Smooth muscle cell (in vitro differentiated cells): ENCODE results near the gene NEU3. TPM values are rescaled to one million over a fixed set of nuclear protein-coding genes. Genes with fewer than 3 reads are reported as not detected.

Source experiments
- DNase-seq: peaks from one replicate; lab custom pipeline; 2025; ENCODE audit not compliant: unreplicated experiment; lab: John Stamatoyannopoulos, UW
- H2AFZ ChIP-seq: fragments of 200-600 bp; sonication (generic); 2 replicates; pipeline ENCODE4 v1.6.0; 2016; ENCODE audit warnings: antibody characterized with exemption, low read depth, mild to moderate bottlenecking
- H3F3A ChIP-seq: fragments of 200-600 bp; sonication (generic); 2 replicates; pipeline ENCODE4 v1.6.0; 2017; ENCODE audit warnings: antibody characterized with exemption, low read depth
- H3K27ac ChIP-seq: fragments of 200-600 bp; sonication (generic); 2 replicates; pipeline ENCODE4 v1.5.1; 2016; ENCODE audit warnings: low read depth, mild to moderate bottlenecking
- H3K27me3 ChIP-seq: fragments of 200-600 bp; sonication (generic); 2 replicates; pipeline ENCODE4 v1.6.1; 2016; ENCODE audit warnings: low read depth, mild to moderate bottlenecking
- H3K36me3 ChIP-seq: fragments of 200-600 bp; sonication (generic); 2 replicates; pipeline ENCODE4 v1.5.1; 2016; ENCODE audit warnings: low read depth
- H3K4me1 ChIP-seq: fragments of 200-600 bp; sonication (generic); 2 replicates; pipeline ENCODE4 v1.5.1; 2016; ENCODE audit warnings: low read depth
- H3K4me2 ChIP-seq: fragments of 200-600 bp; sonication (generic); 2 replicates; pipeline ENCODE4 v1.6.0; 2016; ENCODE audit warnings: mild to moderate bottlenecking
- H3K4me3 ChIP-seq: fragments of 200-600 bp; sonication (generic); 2 replicates; pipeline ENCODE4 v1.5.1; 2016; ENCODE audit warnings: mild to moderate bottlenecking
- H3K79me2 ChIP-seq: fragments of 200-600 bp; sonication (generic); 2 replicates; pipeline ENCODE4 v1.6.0; 2016; ENCODE audit warnings: low read depth, mild to moderate bottlenecking
- H3K9ac ChIP-seq: fragments of 200-600 bp; sonication (generic); 2 replicates; pipeline ENCODE4 v1.6.0; 2016; ENCODE audit warnings: low read depth
- H3K9me3 ChIP-seq: fragments of 200-600 bp; sonication (generic); replicated peaks from 2 replicates; pipeline ENCODE4 v1.5.1; 2016; ENCODE audit warnings: low read depth
- H4K20me1 ChIP-seq: fragments of 200-600 bp; sonication (generic); 2 replicates; pipeline ENCODE4 v1.6.0; 2016; ENCODE audit warnings: low read depth
- CTCF ChIP-seq: fragments of 200-600 bp; sonication (generic); IDR thresholded peaks from 2 replicates; pipeline ENCODE4 v1.5.1; 2017; ENCODE audit warnings: borderline replicate concordance, mild to moderate bottlenecking, antibody characterized with exemption; ENCODE audit not compliant: insufficient read depth, poor library complexity, severe bottlenecking
- WGBS: methylation state at CpG from one replicate; pipeline ENCODE4 v1.1.7; 2016; ENCODE audit warnings: low lambda C conversion rate; 5-methylcytosine and 5-hydroxymethylcytosine counted together
- polyA plus RNA-seq: library from polyadenylated mRNA; unstranded; fragments of >200 nt; fragmentation: Nextera tagmentation; extraction: Ambion mirVana; gene quantifications from 2 replicates; pipeline ENCODE4 v1.2.1, GENCODE V29; 2016
- total RNA-seq: library from RNA; depleted of rRNA; stranded (reverse); fragments of >200 nt; gene quantifications from 2 replicates; pipeline ENCODE4 v1.2.3, GENCODE V29; 2014

The NEU3 gene
- total and polyA plus RNA-seq, 2 experiments from 2014 or later = 3.9 to 5.0 TPM

DNA sequence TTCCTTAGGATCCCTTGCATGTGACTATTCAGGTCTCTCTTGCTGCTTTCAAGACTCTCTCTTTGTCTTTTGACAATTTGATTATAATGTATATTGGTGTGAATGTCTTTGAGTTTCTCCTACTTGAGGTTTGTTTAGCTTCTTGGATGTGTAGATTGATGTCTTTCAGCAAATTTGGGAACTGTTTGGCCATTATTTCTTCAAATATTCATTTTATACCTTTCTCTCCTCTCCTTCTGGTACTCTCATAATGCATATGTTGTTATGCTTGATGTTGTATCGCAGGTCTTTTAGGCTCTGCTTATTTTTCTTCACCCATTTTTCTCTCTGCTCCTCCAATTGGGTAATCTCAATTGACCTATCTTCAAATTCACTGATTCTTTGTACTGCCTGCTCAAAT, 63.7 kb downstream of the NEU3 start:
- DNase-seq = no peak
- no peaks in the 10 kb centered on the region for H3F3A ChIP-seq

GRCh38 chr11:75055511-75055910, 66.8 kb downstream of the NEU3 start:
- Histone ChIP-seq H3F3A (no peaks in the 10 kb centered on the region), H3K4me3 (no peak overlapping the region), H3K9me3 (no peaks in the 10 kb centered on the region), H4K20me1 (no peaks in the 10 kb centered on the region), H3K4me1 (no peaks in the 10 kb centered on the region), H3K9ac (no peak overlapping the region), H3K27me3 (peaks cover 3% of the 10 kb centered on the region), H3K27ac (no peak overlapping the region), H2AFZ (no peak overlapping the region), H3K36me3 (no peaks in the 10 kb centered on the region), H3K4me2 (no peak overlapping the region), H3K79me2 (no peaks in the 10 kb centered on the region)
- no peak for DNase-seq
- TF ChIP-seq CTCF = no peak
- 89% methylated on average over 6 of the region's 6 CpGs for WGBS

More for the DNA sequence above, 63.7 kb downstream of the NEU3 start:
- Histone ChIP-seq H2AFZ (no peak overlapping the region), H3K9ac (no peak overlapping the region), H3K27ac (no peak overlapping the region), H3K4me3 (no peak overlapping the region), H3K4me1 (no peaks in the 10 kb centered on the region), H3K79me2 (no peaks in the 10 kb centered on the region), H3K9me3 (no peaks in the 10 kb centered on the region), H4K20me1 (no peaks in the 10 kb centered on the region), H3K36me3 (no peaks in the 10 kb centered on the region), H3K4me2 (no peak overlapping the region), H3K27me3 (no peaks in the 10 kb centered on the region)
- WGBS = 95% methylated on average over 1 of the region's 1 CpG
- no peak for TF ChIP-seq CTCF

- no peaks in the 10 kb centered on the region for H3K4me1 ChIP-seq
- H3K27me3 ChIP-seq = peaks cover 3% of the 10 kb centered on the region
- no peaks in the 10 kb centered on the region for H3F3A ChIP-seq
- H3K36me3 ChIP-seq = no peaks in the 10 kb centered on the region
- no peaks in the 10 kb centered on the region for H3K9me3 ChIP-seq
- no peak overlapping the region for H3K9ac ChIP-seq
- H3K4me2 ChIP-seq = no peak overlapping the region
- 76% methylated on average over 3 of the region's 3 CpGs for WGBS
- TF ChIP-seq CTCF = no peak
- H3K79me2 ChIP-seq = no peaks in the 10 kb centered on the region
- H2AFZ ChIP-seq = no peak overlapping the region
- no peak for DNase-seq
- no peak overlapping the region for H3K27ac ChIP-seq
- no peaks in the 10 kb centered on the region for H4K20me1 ChIP-seq
- H3K4me3 ChIP-seq = no peak overlapping the region
These were observed 68.1 kb downstream of the NEU3 start for GRCh38 chr11:75056814-75057213.

DNA sequence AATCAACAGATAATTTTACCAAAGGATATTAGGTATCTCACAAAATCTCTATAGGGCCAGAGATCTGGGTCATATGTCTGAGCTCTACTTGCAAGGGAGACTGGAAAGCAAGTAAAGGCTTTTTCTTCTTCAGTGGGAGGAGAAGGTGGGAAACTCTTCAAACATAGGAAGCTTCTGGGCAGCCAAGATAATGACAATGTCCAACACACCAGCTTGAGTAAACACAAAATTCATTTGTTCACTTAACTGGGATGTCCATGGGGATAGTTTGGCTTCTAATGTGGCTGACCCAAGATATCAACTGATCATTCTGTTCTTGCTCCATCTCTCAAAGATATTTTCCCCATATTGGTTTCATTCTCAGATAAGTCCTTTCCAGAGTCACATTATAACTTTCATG, 70.6 kb downstream of the NEU3 start:
- Histone ChIP-seq H2AFZ (no peak overlapping the region), H3K9ac (no peak overlapping the region), H3K9me3 (no peaks in the 10 kb centered on the region), H4K20me1 (no peaks in the 10 kb centered on the region), H3K27me3 (peaks cover 3% of the 10 kb centered on the region), H3K4me2 (no peak overlapping the region), H3K4me3 (no peak overlapping the region), H3K27ac (no peak overlapping the region), H3K79me2 (no peaks in the 10 kb centered on the region), H3K4me1 (no peaks in the 10 kb centered on the region), H3K36me3 (no peaks in the 10 kb centered on the region), H3F3A (no peaks in the 10 kb centered on the region)
- no peak for DNase-seq
- no peak for TF ChIP-seq CTCF
